HG02870 (cell line): Measurements from ENCODE around the gene SMAP1.

Experiments
- ATAC-seq: cut with Tn5 transposase; IDR thresholded peaks from one replicate; pipeline ENCODE4 v1.9.1; 2021; ENCODE audit warnings: mild to moderate bottlenecking, moderate library complexity; ENCODE audit not compliant: unreplicated experiment

SMAP1 gene

GRCh38 chr6:70839286-70840266, 171.9 kb downstream of the SMAP1 start:
- ATAC-seq = no peak

DNA sequence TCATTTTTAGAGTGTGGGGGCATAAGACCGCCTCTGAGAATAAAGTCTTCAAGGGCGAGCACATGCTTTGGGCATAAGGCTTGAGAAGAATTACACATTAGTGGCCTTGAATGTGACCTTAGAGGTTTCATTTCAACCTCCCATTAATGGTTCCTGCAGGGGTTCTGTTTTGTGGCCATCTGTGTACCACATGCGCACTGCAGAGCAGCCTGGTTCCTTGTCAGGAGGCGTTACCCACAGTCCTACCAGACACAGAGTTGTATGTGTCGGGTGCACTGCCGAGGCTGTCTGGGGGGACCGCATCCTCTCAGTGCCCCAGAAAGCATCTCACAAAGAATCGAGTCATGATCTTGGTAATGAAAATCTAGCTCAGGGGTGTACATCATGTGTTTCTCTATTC, 173.4 kb downstream of the SMAP1 start:
- no peak for ATAC-seq

DNA sequence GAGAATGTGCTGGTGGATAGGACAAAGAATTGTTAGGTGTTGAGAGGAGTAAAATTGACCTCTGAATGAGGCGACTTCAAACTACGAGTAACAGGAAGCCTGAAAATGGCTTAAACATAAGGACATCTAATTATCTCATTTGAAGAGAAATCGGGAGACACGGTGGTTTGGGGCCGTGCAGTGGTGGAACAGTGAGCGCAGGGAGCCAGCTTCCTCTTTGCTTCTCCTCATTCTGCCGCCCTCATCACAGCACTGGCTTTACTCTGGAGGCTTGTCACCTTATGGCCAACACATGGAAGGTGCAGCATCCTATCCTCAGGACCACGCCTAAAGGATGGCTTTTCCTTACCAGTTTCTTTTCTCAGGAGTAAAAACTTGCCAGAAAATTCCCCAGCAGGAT, 174.9 kb downstream of the SMAP1 start:
- no peak for ATAC-seq

DNA sequence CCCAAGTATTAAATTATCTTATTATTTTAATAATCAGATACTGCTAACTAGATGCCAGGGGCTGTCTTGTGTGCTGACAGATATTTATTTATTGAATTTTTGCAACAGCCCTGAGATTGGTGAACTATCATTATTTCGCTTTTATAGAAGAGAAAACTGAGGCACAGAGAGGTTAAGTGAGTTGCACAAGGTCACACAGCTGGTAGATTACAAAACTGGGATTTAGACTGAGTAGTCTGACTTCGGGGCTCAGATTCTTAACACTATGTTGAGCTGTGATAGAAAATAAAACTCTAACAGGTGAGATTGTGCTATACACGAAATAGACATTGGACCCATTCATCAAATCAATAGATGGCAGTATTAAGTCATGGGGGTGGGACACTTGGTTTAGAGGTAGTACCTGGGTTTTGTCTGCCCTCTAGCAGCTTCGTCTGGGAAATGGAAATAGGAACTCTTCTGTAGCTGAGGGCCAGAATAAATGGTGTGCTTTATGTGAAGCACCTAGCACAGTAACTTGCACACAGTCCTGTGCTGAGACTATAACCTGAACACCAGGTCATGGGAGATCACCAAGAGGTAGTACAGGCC, 175.7 kb downstream of the SMAP1 start:
- no peak for ATAC-seq

- ATAC-seq = no peak
These were observed 176.6 kb downstream of the SMAP1 start for GRCh38 chr6:70844301-70844700.

DNA sequence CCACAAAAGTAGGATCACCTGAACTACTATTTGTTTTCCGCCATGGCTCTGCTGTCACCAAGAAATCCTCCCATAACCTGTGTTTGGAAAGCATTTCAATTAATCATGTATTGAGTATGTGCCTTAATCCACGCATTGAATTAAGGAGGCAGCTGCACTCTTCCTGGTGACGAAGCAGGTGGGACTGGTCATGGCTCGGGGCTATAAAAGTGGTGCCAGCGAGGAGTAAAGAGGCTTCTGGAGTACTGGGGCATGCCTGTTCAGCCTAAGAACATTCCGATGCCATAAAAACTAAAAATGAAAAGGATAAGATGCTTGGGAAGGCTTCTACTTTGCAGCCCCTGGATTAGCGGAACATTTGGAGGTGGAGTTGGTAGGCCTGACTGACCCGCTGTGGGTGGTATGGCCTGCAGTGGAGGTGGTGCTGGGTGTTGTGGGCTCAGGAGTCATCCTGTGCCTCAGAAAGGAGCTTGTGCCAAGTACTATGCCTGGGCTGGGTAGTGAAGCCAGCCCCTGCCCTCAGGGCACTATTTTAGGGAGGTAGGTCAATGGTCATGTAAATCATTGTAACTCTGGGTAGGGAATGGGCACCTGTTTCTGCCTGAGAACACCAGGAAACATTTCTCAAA, 178.6 kb downstream of the SMAP1 start:
- no peak for ATAC-seq

DNA sequence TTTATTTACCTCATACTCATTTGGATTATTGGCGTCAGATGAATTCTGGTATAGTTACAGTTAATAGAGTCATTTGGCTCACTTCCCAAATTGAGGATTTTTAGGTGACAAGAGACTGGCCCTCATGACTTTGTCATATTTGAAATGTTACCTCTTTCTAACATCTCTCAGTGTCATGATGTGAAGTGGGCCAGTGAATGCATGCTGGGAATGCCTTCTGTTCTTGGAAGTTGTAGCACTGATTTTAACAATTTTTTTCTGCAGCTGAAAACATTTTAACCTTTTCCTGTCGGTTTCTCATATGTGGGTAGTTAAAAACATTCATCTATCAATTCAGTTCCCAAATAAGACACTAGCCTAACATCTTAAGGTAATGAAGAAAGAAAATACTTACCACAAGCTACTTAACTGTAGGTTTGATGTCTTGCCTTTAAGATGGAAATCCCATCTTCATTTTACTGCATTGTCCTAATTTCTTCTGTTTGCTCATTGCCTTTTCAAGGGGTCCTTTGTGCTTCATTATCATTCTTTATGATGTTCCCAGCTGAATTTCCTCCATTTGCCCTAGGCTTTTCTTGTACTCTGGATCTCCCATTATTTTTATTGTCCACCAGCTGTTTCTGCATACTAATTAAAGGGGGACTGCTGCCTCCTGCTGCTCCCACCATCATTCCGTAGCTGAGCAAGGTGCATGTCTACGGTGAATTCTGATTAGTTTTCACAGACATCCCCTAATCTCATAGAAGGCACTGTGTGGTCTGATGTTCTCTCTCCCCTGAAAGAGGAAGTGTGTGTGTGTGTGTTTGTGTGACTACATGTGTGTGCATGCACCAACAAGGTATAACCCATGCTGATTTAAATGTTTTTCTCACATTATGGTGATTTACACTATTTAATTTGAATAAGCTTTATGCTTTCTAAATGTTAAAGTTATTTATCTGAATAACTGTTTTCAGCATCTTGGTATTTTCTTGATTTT, 179.7 kb downstream of the SMAP1 start:
- ATAC-seq = no peak

- no peak for ATAC-seq
These were observed 181.8 kb downstream of the SMAP1 start for GRCh38 chr6:70849348-70850069.

DNA sequence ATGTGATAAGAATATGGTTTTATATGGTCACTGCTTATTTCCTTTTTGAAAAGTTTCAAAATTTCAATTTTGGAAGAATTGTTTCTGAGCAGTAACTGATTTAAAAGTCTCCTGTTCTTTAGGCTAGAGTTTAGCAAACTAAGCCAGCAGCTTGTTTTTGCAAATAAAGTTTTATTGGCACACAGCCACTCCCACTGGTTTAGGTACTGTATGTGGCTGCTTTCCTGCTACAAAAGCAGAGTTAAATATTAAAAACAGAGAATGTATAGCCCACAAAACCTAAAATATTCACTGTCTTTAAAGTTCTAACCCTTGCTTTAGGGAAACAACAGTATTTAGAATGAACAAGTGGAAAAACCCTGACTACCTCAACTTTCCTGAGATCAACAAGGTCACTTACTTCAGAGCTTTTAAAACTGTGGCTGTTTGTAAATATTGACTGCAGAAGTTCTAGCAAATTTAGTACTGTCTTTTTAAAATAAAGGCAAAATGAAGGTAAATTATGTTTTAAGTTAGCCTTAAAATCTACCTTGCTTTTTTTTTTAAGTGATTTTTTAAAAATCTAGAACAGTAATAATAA, 185.1 kb downstream of the SMAP1 start:
- no peak for ATAC-seq

- ATAC-seq = peak; percentile 100
These were observed 189.8 kb downstream of the SMAP1 start for GRCh38 chr6:70857387-70858077.

GRCh38 chr6:70860045-70860444, 192.4 kb downstream of the SMAP1 start:
- no peak for ATAC-seq

DNA sequence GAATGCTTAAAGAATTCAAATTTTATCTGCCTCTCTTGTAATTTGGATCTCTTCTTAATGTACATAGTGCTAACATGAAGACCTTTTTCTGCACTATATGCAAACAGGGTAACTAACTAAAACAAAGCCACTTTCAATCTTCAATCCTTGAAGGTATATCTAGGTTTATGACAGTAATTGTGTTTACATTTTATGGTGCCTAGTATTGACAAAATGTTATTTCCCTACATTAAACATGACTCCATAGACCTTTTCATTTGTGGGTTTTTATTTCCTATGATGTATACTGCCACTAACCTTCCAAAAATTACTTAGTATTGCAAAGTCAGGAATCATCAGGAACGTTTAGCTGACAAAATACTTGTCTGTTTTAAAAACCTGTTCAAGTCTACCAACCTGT, 193.2 kb downstream of the SMAP1 start:
- no peak for ATAC-seq

DNA sequence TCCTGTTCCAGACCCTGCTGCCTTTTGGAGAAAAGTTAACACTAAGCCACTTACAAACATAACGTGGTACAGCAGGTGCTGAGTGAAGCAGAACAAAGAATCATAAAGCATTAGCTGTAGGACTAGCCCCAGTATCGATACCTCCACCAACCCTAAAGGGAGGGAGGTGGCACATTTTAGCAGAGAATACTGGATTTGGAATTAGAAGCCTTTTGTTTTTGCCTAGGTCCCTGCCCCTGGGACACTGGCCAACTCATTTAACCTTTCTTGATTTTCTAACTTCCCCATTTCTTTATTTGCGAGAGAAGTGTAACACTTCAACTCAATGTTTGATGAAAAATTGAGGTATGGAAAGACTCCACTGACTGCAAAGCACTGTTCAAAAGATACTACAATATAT, 195.7 kb downstream of the SMAP1 start:
- no peak for ATAC-seq

- ATAC-seq = no peak
These were observed 196.7 kb downstream of the SMAP1 start for GRCh38 chr6:70864401-70864800.

DNA sequence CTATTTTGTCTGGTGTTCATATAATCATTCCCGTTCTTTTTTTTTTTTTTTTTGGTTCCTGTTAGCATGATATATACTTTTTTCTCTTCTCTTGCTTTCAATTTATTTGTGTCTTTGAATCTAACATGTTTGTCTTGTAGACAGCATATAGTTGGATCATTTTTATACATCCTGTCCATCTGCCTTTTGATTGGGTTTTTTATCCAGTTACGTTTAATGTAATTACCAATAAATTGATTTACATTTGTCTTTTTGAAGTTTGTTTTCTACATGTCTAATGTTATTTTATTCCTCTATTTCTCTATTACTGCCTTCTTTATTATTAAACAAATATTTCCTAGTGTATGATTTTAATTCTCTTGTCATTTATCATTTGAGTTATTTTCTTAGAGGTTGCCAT, 204.8 kb downstream of the SMAP1 start:
- ATAC-seq = no peak

DNA sequence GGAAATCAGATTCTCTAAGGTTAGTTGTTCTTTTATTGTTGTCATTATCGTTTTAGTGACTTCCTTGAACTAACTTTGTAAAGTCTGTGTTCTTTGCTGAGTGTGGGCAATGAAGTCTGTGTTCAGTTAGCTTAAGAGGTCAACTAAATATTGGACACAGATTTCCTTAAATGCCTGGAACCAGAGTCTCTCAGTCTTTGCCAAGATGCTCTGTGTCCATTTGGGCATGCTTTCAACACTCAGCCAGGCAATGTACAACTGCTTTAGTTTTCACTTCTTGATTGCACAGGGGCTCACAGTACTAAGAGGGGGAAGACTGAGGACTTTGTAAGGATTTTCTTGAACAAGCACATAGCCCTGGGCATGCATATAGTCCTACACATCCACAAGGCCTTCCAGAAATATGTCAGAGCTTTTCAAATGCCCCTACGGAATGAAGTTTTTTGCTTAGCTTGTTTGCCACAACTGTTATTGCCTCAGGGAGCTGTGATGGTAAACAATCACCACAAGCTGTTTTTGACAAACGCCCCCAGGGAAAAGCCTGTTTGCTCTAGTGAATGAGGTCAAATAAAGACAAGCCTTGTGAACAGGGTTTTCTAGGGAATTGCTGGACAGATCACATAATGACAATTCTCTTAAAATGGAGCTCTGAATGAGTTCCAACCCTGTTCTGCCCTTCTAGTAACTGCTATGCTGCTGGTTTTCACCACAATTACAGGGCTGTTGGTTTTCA, 206.7 kb downstream of the SMAP1 start:
- no peak for ATAC-seq

- no peak for ATAC-seq
These were observed 211.8 kb downstream of the SMAP1 start for GRCh38 chr6:70879496-70879895.
